Mononuclear cell (primary cell): Measurements from ENCODE around the gene DRD1. TPM values are rescaled to one million over a fixed set of nuclear protein-coding genes. Genes with fewer than 3 reads are reported as not detected.

Source experiments
- total RNA-seq: library from RNA; depleted of rRNA; stranded (reverse); fragments of >200 nt; gene quantifications from one replicate; pipeline ENCODE4 v1.2.3, GENCODE V29; 2012

The DRD1 gene
- total RNA-seq, 1 donor: not detected

Other genes starting within 250 kb of the DRD1 start
- gene SFXN1, start 34.4 kb upstream of the DRD1 start, total RNA-seq: 110 TPM
- gene HRH2, start 213.9 kb upstream of the DRD1 start, total RNA-seq: 10.6 TPM